ENCODE data around the gene ZNF561.

ZNF561 gene

GRCh38 chr19:9570255-9570654, 50.8 kb downstream of the ZNF561 start:
- no peak for DNase-seq

GRCh38 chr19:9566729-9567128, 54.3 kb downstream of the ZNF561 start:
- DNase-seq: no peak

GRCh38 chr19:9565900-9566705, 54.9 kb downstream of the ZNF561 start:
- no peak for DNase-seq
